GM12878 (cell line): ENCODE results near the gene TMEM132D. TPM values are rescaled to one million over a fixed set of nuclear protein-coding genes. Genes with fewer than 3 reads are reported as not detected.

Experiments
- ATAC-seq: fragments of 200-7000 bp; cut with Tn5 transposase; 3 replicates; pipeline ENCODE4 v1.9.1; 2020; ENCODE audit warnings: mild to moderate bottlenecking, moderate library complexity
- BruUV-seq: library from RNA; stranded (reverse); fragments of 400-500 nt; replicated peaks from 2 replicates; lab custom pipeline; 2021; lab: Mats Ljungman, UMichigan
- CTCF ChIA-PET: fragments of 300-600 bp; sonication (Branson Sonifier 250); formaldehyde crosslinking; extraction: SDS; loops from one replicate; lab custom pipeline; 2021; ENCODE audit warnings: inconsistent platforms; lab: Yijun Ruan, JAX
- POLR2A ChIA-PET: fragments of 350-600 bp; formaldehyde crosslinking; extraction: SDS; loops from one replicate; lab custom pipeline; 2021; ENCODE audit warnings: inconsistent platforms; lab: Charles Lee
- RAD21 ChIA-PET: fragments of 300-600 bp; sonication (Branson Sonifier 250); formaldehyde crosslinking; loops from one replicate; lab custom pipeline; 2023; ENCODE audit warnings: antibody characterized with exemption; ENCODE audit not compliant: unreplicated experiment; lab: Charles Lee
- SMC1A ChIA-PET: fragments of 300-600 bp; sonication (Branson Sonifier 250); formaldehyde crosslinking; loops from one replicate; lab custom pipeline; 2023; ENCODE audit not compliant: unreplicated experiment, uncharacterized antibody; lab: Charles Lee
- DNase-seq: peaks from one replicate; pipeline ENCODE4 v3.0.0-alpha.2; 2011; ENCODE audit warnings: low read depth, low spot score
- FAIRE-seq: peaks from 3 replicates; lab custom pipeline; 2011; peaks lifted over from hg19 to GRCh38; lab: Jason Lieb, UNC
- H2AFZ ChIP-seq: 2 replicates; pipeline ENCODE4 v1.6.0; 2011; ENCODE audit warnings: low read depth, low read length, control low read depth; ENCODE audit not compliant: control insufficient read depth
- H3K27ac ChIP-seq: 2 replicates; pipeline ENCODE4 v1.5.1; 2011; ENCODE audit warnings: control low read depth; ENCODE audit not compliant: control insufficient read depth, insufficient read depth
- H3K27me3 ChIP-seq, 2 experiments: replicated peaks in 1 of 2; 2 replicates each; pipeline versions ENCODE4 v1.6.0 to v1.6.1; 2011; ENCODE audit warnings: low read length in 1 of 2; ENCODE audit not compliant: control insufficient read depth in 2 of 2, insufficient read depth in 2 of 2
- H3K36me3 ChIP-seq, 2 experiments: 2 replicates each; pipeline ENCODE4 v1.5.1; 2011; ENCODE audit warnings: low read length in 1 of 2; ENCODE audit not compliant: control insufficient read depth in 2 of 2, insufficient read depth in 2 of 2
- H3K4me1 ChIP-seq: 2 replicates; pipeline ENCODE4 v1.6.1; 2011; ENCODE audit warnings: mild to moderate bottlenecking, low read length, moderate library complexity, mixed read lengths; ENCODE audit not compliant: control insufficient read depth, insufficient read depth
- H3K4me2 ChIP-seq: 2 replicates; pipeline ENCODE4 v1.6.0; 2011; ENCODE audit warnings: control low read depth; ENCODE audit not compliant: control insufficient read depth, insufficient read depth
- H3K4me3 ChIP-seq: fragments of 200-600 bp; sonication (generic); 2 replicates; pipeline ENCODE4 v1.5.1; 2016
- H3K79me2 ChIP-seq: 2 replicates; pipeline ENCODE4 v1.6.0; 2011; ENCODE audit warnings: low read length; ENCODE audit not compliant: control insufficient read depth, insufficient read depth
- H3K9ac ChIP-seq: 2 replicates; pipeline ENCODE4 v1.8.0; 2011; ENCODE audit warnings: low read length, control low read depth, mixed read lengths; ENCODE audit not compliant: control insufficient read depth, insufficient read depth
- H3K9me3 ChIP-seq: replicated peaks from 3 replicates; pipeline ENCODE4 v1.5.1; 2011; ENCODE audit warnings: mild to moderate bottlenecking, low read length; ENCODE audit not compliant: control insufficient read depth, insufficient read depth
- H4K20me1 ChIP-seq: 2 replicates; pipeline ENCODE4 v1.6.0; 2011; ENCODE audit not compliant: control insufficient read depth, insufficient read depth
- JUND ChIP-seq: IDR thresholded peaks from 2 replicates; pipeline ENCODE4 v1.6.1; 2012; ENCODE audit warnings: low read depth, mild to moderate bottlenecking, low read length, improper control_type of control experiment, moderate library complexity
- NFYB ChIP-seq: IDR thresholded peaks from 2 replicates; pipeline ENCODE4 v1.6.1; 2011; ENCODE audit warnings: low read depth, mild to moderate bottlenecking, low read length, improper control_type of control experiment, moderate library complexity; ENCODE audit not compliant: insufficient read depth
- SPI1 ChIP-seq: IDR thresholded peaks from 2 replicates; pipeline ENCODE4 v1.6.1; 2011; ENCODE audit warnings: low read depth, mild to moderate bottlenecking, low read length, moderate library complexity, borderline replicate concordance; ENCODE audit not compliant: insufficient read depth
- ZNF592 ChIP-seq: fragments of 450-650 bp; IDR thresholded peaks from 2 replicates; pipeline ENCODE4 v1.6.1; 2017; ENCODE audit warnings: mild to moderate bottlenecking, moderate library complexity
- WGBS: methylation state at CpG from one replicate; pipeline ENCODE4 v1.1.6; 2016; ENCODE audit warnings: low lambda C conversion rate; ENCODE audit not compliant: insufficient replicate concordance, insufficient coverage; ENCODE audit errors: missing lambda C conversion rate; 5-methylcytosine and 5-hydroxymethylcytosine counted together
- in situ Hi-C: fragments of 300-500 bp; cut with MboI; formaldehyde crosslinking; loops from 9 replicates; pipeline ENCODE4 v1.14.3; 2018; ENCODE audit warnings: mixed read lengths
- intact Hi-C: fragments of 100-400 bp; cut with micrococcal nuclease; formaldehyde crosslinking; loops from one replicate; pipeline ENCODE4 v1.14.2; 2022; ENCODE audit not compliant: unreplicated experiment
- polyA plus RNA-seq, 11 experiments: library from polyadenylated mRNA; depleted of rRNA in 4 of 11; unstranded in 6 of 11; stranded (reverse) in 5 of 11; fragments of >200 nt; fragmentation: Nextera tagmentation in 4 of 11; fragmentation: Illumina TruSeq in 1 of 11; extraction: Ambion mirVana in 4 of 11; extraction: Trizol in 1 of 11; gene quantifications; 1 replicate in 1 of 11; 2 replicates in 10 of 11; pipeline versions ENCODE4 v1.2.1 to v1.2.3, GENCODE V29; 2011 to 2016; ENCODE audit warnings: inconsistent platforms in 2 of 11, missing spikeins in 2 of 11, low read depth in 1 of 11
- total RNA-seq, 4 experiments: library from RNA; depleted of rRNA in 3 of 4; stranded (reverse); fragments of >200 nt in 3 of 4; fragmentation: Illumina TruSeq in 1 of 4; extraction: Trizol in 1 of 4; gene quantifications; 2 replicates each; pipeline versions ENCODE4 v1.2.1 to v1.2.3, GENCODE V29; 2013 to 2021

The TMEM132D gene
- total and polyA plus RNA-seq, 10 of the 15 experiments (the other 5 are each of a cell fraction or from before 2014, with no cell fraction given): under 0.01 to 0.12 (median 0.02) TPM; not detected in 3

- ChIA-PET RAD21 (no interaction called here), SMC1A (no interaction called here), POLR2A (no interaction called here), CTCF (no interaction called here)
- no peak overlapping the region for H3K27ac ChIP-seq
- H3K4me2 ChIP-seq: no peak overlapping the region
- BruUV-seq: no TSS peak
- H3K27me3 ChIP-seq: no peaks in the 10 kb centered on the region
- no peak overlapping the region for H3K9ac ChIP-seq
- H3K79me2 ChIP-seq: no peaks in the 10 kb centered on the region
- FAIRE-seq: no peak
- in situ Hi-C loops: no loop called here
- no peaks in the 10 kb centered on the region for H3K4me1 ChIP-seq
- WGBS: 8% methylated on average over 5 of the region's 5 CpGs
- no peaks in the 10 kb centered on the region for H3K36me3 ChIP-seq
- no peak for ATAC-seq
- H2AFZ ChIP-seq: no peak overlapping the region
- no peaks in the 10 kb centered on the region for H4K20me1 ChIP-seq
- no peak overlapping the region for H3K4me3 ChIP-seq
- intact Hi-C loops: no loop called here
- H3K9me3 ChIP-seq: no peaks in the 10 kb centered on the region
- no peak for DNase-seq
- TF ChIP-seq JUND (no peak), ZNF592 (no peak), NFYB (no peak), SPI1 (peak; percentile 54; the same call in 1 of the 2 replicates)
These were observed 824.1 kb downstream of the TMEM132D start for GRCh38 chr12:129079719-129080118.
